DMS53 treated with DMSO at 0.1 percent for 48 hours (cell line): Measurements from ENCODE around the gene CMSS1.

Experiments
- DNase-seq: peaks from one replicate; lab custom pipeline; 2025; ENCODE audit not compliant: unreplicated experiment; lab: John Stamatoyannopoulos, UW

The CMSS1 gene

GRCh38 chr3:99817437-99818240, at the start of gene CMSS1:
TSS of gene CMSS1 (plus strand) at chr3:99817862.
- peak; percentile 40 for DNase-seq

DNA sequence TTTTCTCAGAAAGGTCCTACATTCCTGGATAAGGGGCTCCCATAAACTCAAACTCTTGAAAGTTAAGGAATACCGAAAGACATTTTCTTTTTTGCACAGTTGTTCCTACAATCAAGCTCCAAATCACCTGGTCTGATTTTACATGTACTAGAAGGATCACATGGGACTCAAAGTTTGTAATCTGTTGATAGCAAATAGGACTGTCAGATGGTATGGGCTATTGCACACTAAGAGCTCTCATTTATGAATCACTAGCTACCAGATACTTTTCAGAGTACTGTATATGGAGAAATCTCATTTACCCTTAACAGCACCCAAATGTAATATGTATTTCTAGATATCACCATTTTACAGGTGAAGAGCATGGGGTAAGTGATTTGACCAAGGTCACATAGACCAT, 49.5 kb upstream of the CMSS1 start:
- DNase-seq = no peak

- DNase-seq = no peak
Measured at GRCh38 chr3:99768808-99769501, 48.7 kb upstream of the CMSS1 start.

GRCh38 chr3:99772171-99772570, 45.5 kb upstream of the CMSS1 start:
- DNase-seq = no peak

DNA sequence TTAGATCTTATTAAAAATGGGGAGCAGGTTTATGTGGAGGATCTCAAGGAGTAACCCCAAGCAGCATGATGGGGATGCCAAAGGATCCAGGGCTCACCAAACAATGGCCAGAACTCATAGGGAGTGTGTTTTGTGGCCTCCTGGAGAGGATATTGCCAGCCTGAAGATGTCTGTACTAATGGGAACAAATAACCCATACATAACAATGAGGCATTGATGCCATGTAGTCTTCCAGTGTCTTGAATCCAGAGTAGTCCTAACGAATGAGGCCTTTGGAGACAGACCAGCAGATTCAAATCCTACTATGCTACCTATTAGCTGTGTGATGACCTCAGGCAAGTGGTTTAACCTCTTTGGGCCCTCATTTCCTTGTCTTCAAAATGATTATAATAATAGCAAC, 45.0 kb upstream of the CMSS1 start:
- DNase-seq = no peak

GRCh38 chr3:99774467-99774866, 43.2 kb upstream of the CMSS1 start:
- no peak for DNase-seq

DNA sequence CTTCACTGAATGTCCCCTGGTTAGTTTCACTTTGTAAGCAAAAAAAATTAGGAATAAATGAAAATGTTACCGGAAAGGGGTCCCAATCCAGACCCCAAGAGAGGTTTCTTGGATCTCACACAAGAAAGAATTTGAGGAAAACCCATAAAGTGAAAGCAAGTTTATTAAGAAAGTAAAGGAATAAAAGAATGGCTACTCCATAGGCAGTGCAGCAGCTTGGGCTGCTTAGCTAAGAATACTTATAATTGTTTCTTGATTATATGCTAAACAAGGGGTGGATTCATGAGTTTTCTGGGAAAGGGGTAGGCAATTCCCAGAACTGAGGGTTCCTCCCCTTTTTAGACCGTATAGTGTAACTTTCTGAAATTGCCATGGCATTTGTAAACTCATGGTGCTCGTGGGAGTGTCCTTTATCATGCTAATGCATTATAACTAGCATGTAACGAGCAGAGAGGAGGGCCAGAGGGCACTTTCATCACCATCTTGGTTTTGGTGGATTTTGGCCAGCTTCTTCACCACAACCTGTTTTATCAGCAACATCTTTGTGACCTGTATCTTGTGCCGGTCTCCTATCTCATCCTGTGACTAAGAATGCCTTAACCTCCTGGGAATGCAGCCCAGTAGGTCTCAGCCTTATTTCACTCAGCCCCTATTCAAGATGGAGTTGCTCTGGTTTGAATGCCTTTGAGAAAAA, 41.0 kb upstream of the CMSS1 start:
- no peak for DNase-seq

DNA sequence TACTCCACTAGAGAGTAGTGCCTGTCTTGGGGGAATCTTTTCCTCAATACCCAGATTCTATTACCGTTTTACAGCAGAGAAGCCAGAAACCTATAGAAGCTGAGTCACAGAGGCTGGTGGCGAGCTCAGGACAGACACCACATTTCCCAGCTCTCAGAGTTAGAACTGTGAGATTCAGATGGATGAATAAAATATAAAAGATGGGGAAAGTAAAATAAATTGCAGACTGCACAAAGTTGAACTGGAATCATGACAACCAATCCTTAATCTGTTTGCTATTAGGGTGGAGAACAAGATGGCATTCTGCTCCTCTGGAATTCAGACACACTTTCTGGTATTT, 40.5 kb upstream of the CMSS1 start:
- no peak for DNase-seq

DNA sequence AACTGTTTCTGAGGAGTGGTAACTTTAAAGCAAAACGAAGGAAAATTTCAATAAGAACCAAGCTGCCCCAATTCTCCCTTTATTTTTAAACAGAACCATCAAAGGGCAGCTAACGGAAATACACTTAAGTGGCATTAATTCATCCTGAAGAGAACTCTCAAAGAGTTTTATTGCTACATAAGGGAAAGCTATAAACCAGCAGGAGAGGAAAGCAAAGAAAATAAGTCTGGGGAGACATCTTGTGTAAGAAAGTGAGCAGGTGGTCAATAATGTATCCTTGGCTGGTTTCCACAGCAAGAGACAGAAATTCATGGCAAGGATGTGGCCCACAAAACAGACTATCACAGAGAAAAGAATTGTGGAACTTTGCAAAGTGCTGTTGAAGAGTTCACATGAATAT, 40.0 kb upstream of the CMSS1 start:
- DNase-seq = no peak

DNA sequence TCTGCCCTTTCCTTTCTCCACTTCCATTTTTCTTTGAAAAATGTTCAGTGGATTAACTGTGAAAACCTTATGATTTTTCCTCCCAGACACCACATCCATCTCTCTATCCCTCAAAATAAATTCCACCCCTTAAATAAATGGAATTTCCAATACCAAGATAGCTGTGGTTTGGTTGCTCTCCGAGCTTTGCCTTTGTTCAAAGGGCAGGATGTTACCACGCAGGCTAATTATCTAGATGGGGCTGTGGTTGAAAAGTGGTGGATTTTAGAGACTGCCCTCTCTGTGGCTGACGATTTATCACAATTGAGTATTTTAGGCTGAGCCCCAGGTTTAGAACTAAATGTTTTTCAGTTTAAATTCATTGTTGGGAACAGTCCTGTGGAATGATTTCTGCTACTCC, 36.9 kb upstream of the CMSS1 start:
- DNase-seq = no peak

DNA sequence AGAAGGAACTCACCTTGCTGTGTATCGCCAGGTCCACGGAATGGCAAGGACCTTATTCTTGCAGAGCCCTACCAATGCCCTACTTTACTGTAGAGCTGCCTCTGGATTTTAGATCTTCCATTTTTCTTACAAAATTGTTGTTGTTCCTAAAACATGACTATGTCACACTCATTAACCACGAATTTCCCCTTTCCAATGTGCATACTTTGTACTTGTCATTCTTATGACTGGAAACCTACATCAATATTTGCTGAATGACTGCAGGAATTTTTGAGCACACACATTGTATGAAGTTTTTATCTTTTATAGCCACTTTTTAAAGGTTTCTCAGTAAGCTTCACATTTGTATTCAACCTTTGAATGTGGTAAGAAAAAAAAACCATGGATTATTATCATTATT, 35.9 kb upstream of the CMSS1 start:
- no peak for DNase-seq

DNA sequence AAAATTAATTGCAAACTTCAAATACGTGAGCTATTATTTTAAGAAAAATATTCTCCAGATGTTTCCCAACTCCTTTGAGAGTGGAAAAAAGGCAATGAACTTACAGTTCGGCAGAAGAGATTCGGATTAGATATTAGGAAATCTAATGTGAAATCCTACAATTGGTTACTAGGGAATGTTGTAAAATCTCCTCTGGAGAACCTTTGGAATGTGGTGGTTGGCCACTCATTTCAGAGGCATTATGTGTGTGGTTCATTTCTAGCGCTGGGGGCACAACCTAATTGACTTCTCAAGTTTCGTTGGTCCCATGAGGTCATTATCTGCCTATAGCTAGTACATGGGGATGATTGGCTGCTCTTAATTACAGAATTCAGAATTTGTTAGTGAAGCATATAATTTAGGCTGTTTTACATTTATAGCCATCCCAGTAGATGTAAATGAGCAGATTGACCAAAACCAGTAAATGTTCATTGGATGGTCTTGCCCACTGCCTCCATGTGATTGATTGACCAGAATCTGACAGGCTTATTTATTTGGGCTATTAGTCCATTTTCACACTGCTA, 34.6 kb upstream of the CMSS1 start:
- no peak for DNase-seq

- DNase-seq = peak; percentile 37
Measured at GRCh38 chr3:99789011-99789721, 28.5 kb upstream of the CMSS1 start.

- DNase-seq = no peak
Measured at GRCh38 chr3:99794485-99794884, 23.2 kb upstream of the CMSS1 start.

DNA sequence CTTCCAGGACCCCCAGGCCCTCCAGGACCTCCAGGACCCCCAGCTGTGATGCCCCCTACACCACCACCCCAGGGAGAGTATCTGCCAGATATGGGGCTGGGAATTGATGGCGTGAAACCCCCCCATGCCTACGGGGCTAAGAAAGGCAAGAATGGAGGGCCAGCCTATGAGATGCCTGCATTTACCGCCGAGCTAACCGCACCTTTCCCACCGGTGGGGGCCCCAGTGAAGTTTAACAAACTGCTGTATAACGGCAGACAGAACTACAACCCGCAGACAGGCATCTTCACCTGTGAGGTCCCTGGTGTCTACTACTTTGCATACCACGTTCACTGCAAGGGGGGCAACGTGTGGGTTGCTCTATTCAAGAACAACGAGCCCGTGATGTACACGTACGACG, 22.1 kb upstream of the CMSS1 start:
- no peak for DNase-seq

GRCh38 chr3:99799422-99799821, 18.2 kb upstream of the CMSS1 start:
- no peak for DNase-seq

DNA sequence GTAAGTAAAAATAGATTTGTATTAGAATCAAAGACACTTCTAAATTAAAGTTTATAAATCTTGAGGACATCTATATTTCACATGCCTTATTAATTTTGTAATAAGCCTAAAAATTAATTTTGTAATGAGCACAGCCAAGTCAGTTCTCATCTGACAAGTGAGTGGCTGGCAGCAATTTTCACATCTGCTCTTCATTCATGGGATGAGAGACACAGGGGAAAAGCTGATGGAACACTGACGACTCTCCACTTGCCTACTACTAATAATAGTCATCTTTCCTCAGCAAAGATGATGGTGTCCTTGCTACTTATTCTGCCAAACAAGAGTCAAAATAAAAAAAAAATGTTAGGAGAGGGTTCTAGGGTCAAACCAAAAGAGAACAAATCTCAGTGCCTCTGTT, 14.4 kb upstream of the CMSS1 start:
- no peak for DNase-seq

DNA sequence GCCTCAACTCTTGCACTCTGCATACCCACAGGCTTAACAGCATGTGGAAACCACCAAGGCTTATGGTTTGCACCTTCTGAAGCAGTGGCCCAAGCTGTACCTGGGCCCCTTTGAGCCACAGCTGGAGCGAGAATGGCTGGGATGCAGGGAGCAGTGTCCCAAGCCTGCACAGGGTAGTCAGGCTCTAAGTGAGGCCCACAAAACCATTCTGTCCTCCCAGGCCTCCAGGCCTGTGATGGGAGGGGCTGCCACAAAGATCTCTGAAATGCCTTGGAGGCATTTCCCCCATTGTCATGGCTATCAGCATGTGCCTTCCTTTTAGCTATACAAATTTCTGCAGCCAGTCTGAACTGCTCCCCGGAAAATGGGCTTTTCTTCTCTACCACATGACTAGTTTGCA, 12.5 kb upstream of the CMSS1 start:
- no peak for DNase-seq

DNA sequence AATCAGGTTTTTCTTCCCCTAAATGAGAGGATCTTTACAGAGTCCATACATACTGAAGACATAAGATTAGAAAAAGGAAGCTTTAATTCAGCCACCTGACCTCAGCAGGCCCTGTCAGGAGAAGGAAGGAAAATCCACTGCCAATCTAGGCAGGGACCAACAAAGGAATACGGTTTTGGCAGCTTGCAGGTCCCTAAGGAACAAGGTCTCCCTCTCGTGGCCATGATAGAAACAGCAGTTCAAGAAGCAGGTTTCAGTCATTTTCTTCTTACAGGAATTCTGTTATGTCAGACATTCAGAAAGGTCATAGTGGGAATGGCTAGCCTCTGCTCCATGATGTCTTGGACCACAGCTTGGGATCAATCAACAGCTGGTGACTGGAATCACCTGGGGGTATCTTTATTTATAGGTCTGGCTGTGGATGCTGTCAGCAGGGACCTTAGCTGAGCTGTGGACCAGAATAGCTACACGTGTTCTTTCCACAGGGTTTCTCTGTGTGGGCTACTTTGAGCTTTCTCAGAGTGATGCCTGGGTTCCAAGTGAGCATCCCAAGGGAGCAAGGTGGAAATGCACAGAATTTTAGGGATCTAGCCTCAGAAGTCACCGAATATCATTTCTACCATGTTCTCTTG, 9.4 kb upstream of the CMSS1 start:
- DNase-seq = peak; percentile 68

DNA sequence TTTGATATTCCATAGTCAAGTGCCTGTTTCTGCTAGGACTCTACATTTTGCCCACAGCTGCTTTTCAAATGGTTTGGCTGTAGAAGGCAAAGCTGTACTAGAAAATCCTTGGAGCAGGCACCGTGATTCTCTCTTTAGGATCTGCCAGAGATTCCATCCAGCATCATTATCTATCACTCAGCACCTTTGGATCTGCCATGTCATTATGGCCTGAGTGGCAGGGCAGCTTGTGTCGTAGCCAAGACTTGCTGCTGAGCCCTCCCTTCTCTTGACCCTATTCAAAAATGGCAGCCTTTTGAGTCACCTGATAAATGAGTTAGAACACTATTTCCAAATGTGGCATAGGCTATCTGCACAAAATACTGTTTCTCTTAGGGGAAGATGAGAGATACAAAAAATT, 8.1 kb upstream of the CMSS1 start:
- DNase-seq = no peak

DNA sequence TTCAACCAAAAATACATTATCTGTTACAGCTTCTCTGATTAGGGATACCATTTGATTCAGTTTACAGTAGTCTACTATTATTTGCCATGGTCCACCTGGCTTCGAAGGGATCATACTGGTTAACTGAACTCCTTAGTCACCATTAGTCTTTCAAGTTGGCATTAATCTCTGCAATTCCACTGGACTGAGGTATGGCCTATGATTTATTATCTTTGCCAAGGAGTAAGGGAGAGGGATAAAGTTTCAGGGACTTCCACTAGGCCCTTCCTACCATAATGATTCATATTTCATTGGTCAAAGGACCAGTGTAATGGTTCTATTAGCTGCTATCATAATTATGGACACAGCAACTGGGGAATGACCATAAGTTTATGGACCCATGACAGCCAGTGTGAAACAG, 7.3 kb upstream of the CMSS1 start:
- no peak for DNase-seq
